Mucosa of descending colon (tissue), 3 donors: ENCODE data around the gene KLHL21. TPM values are rescaled to one million over a fixed set of nuclear protein-coding genes. Genes with fewer than 3 reads are reported as not detected.

ENCODE experiments used
- ATAC-seq: fragments of 200-7000 bp; cut with Tn5 transposase; one replicate; pipeline ENCODE4 v1.9.1; 2020; ENCODE audit warnings: mild to moderate bottlenecking, moderate library complexity
- DNase-seq, 3 donors: peaks; one replicate each; pipeline ENCODE4 v3.0.0-alpha.2; 2020
- H3K36me3 ChIP-seq: fragments of 200-600 bp; one replicate; pipeline ENCODE4 v1.8.0; 2021; ENCODE audit warnings: low read depth, mild to moderate bottlenecking
- H3K4me1 ChIP-seq: fragments of 200-600 bp; one replicate; pipeline ENCODE4 v1.8.0; 2021; ENCODE audit warnings: low read depth, mild to moderate bottlenecking
- H3K4me3 ChIP-seq: fragments of 200-600 bp; one replicate; pipeline ENCODE4 v1.8.0; 2021; ENCODE audit warnings: mild to moderate bottlenecking
- H3K9me3 ChIP-seq: fragments of 200-600 bp; one replicate; pipeline ENCODE4 v1.8.0; 2021; ENCODE audit warnings: mild to moderate bottlenecking
- intact Hi-C, 2 donors: fragments of 100-400 bp; cut with DNase I in 1 of 2; cut with micrococcal nuclease in 1 of 2; formaldehyde crosslinking; loops; one replicate each; pipeline versions ENCODE4 v1.11.0 to v1.11.1; 2022; cut with DNase I, micrococcal nuclease
- total RNA-seq, 3 donors: library from RNA; stranded (reverse); fragmentation: NEBNext Ultra II Directional in 2 of 3; extraction: Animal tissue kit (Norgen Biotek cat#: 25700) in 2 of 3; gene quantifications; one replicate each; pipeline versions ENCODE4 v1.2.1 to v1.2.4, GENCODE V29; 2021 to 2023
- TF ChIP-seq, protein P1 (sequence below): fragments of 200-600 bp; IDR thresholded peaks from one replicate; pipeline ENCODE4 v1.8.0; 2022; ENCODE audit warnings: antibody characterized with exemption, mild to moderate bottlenecking
- donor health status: DM: no; HTN: no; CAD: no; lungs with moderate emphysema.
- donor health status: DM: no; HTN: no; CAD: no.
- donor health status: DM: no; HTN: yes; CAD: no.

The KLHL21 gene
- total RNA-seq, 3 donors from 2014 or later, result 8.7 to 68.2 (median 10.7) TPM

DNA sequence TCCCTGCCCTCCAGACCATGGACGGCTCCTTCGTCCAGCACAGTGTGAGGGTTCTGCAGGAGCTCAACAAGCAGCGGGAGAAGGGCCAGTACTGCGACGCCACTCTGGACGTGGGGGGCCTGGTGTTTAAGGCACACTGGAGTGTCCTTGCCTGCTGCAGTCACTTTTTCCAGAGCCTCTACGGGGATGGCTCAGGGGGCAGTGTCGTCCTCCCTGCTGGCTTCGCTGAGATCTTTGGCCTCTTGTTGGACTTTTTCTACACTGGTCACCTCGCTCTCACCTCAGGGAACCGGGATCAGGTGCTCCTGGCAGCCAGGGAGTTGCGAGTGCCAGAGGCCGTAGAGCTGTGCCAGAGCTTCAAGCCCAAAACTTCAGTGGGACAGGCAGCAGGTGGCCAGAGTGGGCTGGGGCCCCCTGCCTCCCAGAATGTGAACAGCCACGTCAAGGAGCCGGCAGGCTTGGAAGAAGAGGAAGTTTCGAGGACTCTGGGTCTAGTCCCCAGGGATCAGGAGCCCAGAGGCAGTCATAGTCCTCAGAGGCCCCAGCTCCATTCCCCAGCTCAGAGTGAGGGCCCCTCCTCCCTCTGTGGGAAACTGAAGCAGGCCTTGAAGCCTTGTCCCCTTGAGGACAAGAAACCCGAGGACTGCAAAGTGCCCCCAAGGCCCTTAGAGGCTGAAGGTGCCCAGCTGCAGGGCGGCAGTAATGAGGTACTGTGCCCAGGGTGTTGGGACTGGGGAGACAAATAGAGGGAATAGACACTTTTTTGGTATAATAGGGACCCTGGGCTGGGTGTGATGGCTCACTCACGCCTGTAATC lies 21.9 kb downstream of the KLHL21 start:
- Histone ChIP-seq H3K9me3 (no peaks in the 10 kb centered on the region), H3K4me1 (peaks cover 37% of the 10 kb centered on the region), H3K4me3 (peak overlapping the region; percentile 83), H3K36me3 (no peaks in the 10 kb centered on the region)
- TF ChIP-seq, protein P1, sequence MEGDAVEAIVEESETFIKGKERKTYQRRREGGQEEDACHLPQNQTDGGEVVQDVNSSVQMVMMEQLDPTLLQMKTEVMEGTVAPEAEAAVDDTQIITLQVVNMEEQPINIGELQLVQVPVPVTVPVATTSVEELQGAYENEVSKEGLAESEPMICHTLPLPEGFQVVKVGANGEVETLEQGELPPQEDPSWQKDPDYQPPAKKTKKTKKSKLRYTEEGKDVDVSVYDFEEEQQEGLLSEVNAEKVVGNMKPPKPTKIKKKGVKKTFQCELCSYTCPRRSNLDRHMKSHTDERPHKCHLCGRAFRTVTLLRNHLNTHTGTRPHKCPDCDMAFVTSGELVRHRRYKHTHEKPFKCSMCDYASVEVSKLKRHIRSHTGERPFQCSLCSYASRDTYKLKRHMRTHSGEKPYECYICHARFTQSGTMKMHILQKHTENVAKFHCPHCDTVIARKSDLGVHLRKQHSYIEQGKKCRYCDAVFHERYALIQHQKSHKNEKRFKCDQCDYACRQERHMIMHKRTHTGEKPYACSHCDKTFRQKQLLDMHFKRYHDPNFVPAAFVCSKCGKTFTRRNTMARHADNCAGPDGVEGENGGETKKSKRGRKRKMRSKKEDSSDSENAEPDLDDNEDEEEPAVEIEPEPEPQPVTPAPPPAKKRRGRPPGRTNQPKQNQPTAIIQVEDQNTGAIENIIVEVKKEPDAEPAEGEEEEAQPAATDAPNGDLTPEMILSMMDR, result no peak
- peak; percentile 2 for ATAC-seq
- intact Hi-C loops, result no loop called here
- DNase-seq, result no peak

DNA sequence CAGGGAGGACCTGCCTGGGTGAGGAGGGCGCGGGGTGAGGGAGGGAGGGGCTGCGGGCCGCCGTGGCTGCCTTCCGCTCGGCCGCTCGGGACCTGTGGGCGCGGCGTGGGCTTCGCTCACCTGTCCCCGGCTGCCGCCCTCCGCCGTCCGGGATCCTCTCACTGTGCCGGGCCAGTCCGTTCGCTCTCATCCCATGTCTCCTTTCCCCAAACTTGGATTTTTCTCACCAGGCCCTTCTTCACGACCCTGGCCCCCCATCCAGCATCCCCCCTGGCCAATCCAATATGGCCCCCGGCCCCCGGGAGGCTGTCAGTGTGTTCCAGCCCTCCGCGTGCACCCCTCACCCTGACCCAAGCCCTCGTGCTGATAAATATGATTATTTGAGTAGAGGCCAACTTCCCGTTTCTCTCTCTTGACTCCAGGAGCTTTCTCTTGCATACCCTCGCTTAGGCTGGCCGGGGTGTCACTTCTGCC lies 22.5 kb downstream of the KLHL21 start:
- H3K4me3 ChIP-seq, result peak overlapping the region; percentile 83
- peaks cover 37% of the 10 kb centered on the region for H3K4me1 ChIP-seq
- no peaks in the 10 kb centered on the region for H3K36me3 ChIP-seq
- intact Hi-C loops, result no loop called here
- TF ChIP-seq, protein P1, result no peak
- no peak for DNase-seq
- ATAC-seq, result peak; percentile 44
- H3K9me3 ChIP-seq, result no peaks in the 10 kb centered on the region

DNA sequence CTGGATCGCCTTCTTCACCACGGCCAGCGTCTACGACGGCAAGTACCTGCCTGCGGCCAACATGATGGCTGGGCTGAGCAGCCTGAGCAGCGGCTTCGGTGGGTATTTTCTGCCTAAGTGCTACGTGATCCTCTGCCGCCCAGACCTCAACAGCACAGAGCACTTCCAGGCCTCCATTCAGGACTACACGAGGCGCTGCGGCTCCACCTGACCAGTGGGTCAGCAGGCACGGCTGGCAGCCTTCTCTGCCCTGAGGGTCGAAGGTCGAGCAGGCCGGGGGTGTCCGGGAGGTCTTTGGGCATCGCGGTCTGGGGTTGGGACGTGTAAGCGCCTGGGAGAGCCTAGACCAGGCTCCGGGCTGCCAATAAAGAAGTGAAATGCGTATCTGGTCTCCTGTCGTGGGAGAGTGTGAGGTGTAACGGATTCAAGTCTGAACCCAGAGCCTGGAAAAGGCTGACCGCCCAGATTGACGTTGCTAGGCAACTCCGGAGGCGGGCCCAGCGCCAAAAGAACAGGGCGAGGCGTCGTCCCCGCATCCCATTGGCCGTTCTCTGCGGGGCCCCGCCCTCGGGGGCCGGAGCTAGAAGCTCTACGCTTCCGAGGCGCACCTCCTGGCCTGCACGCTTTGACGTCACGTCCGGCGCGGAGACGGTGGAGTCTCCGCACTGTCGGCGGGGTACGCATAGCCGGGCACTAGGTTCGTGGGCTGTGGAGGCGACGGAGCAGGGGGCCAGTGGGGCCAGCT lies 23.1 kb downstream of the KLHL21 start, which contains the start of gene ZBTB48:
TSS of gene ZBTB48 (plus strand) at position 621 of the 745 bp plus-strand sequence. CDS start 616 bp downstream, outside the sequence.
- Histone ChIP-seq H3K4me1 (peaks cover 37% of the 10 kb centered on the region), H3K36me3 (no peaks in the 10 kb centered on the region), H3K9me3 (no peaks in the 10 kb centered on the region), H3K4me3 (peak within 1 kb of the TSS; percentile 83)
- DNase-seq (peak; percentile 100), ATAC-seq (peak; percentile 96)
- intact Hi-C loops, result no loop called here
- TF ChIP-seq, protein P1, result no peak

DNA sequence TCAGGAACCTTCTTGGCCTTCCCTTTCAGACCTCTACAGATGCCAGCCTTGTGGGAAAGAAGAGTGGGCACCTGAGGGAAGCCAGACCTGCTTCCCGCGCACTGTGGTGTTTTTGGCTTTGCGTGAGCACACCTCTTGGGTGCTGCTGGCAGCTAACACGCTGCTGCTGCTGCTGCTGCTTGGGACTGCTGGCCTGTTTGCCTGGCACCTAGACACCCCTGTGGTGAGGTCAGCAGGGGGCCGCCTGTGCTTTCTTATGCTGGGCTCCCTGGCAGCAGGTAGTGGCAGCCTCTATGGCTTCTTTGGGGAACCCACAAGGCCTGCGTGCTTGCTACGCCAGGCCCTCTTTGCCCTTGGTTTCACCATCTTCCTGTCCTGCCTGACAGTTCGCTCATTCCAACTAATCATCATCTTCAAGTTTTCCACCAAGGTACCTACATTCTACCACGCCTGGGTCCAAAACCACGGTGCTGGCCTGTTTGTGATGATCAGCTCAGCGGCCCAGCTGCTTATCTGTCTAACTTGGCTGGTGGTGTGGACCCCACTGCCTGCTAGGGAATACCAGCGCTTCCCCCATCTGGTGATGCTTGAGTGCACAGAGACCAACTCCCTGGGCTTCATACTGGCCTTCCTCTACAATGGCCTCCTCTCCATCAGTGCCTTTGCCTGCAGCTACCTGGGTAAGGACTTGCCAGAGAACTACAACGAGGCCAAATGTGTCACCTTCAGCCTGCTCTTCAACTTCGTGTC lies 23.9 kb downstream of the KLHL21 start:
- H3K4me3 ChIP-seq, result no peak overlapping the region
- ATAC-seq (no peak), DNase-seq (no peak)
- peaks cover 37% of the 10 kb centered on the region for H3K4me1 ChIP-seq
- TF ChIP-seq, protein P1, result no peak
- no peaks in the 10 kb centered on the region for H3K9me3 ChIP-seq
- H3K36me3 ChIP-seq, result no peaks in the 10 kb centered on the region
- intact Hi-C loops, result no loop called here

DNA sequence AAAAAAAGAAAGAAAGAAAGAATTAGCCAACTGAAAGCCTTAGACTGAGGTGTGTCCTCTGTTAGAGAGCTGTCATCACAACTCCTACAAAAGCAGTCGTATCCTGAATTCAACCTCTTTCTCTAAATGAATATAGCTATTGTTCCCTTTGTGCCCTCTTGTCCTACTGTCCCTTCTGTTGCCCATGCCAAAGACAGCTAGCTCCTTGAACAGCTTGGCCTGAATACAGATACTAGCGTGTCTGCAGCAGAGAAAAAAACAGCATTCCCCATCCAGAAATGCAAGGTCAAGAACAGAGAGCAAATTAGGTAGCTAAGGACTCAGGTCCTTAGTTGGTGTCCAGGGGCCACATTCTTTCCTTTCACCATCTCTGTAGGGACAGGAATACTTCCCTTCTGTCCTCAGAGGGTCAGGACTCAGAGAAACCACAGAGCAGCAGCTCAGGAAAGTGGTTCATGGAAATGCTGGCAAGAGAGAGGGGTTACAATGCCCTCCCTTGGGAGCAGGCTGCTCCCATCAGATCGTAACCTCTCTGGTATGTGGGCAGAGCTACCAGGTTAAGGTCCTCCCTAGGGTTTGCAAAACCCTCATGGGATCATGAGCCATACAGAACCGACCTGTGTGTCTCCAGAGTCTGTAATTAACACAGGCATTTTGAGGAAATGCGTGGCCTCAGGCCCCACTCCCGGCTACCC lies 24.7 kb downstream of the KLHL21 start:
- no peaks in the 10 kb centered on the region for H3K36me3 ChIP-seq
- H3K4me1 ChIP-seq, result peaks cover 32% of the 10 kb centered on the region
- no peak for DNase-seq
- intact Hi-C loops, result no loop called here
- ATAC-seq, result no peak
- H3K9me3 ChIP-seq, result no peaks in the 10 kb centered on the region
- TF ChIP-seq, protein P1, result no peak
- no peak overlapping the region for H3K4me3 ChIP-seq
